Stimulated activated CD4-positive, alpha-beta T cell treated with anti-CD3 and anti-CD28 coated beads, TNF-alpha, amount 100 ng/mL, for 24 hours (primary cell): ENCODE results near the gene AHCYL1.

Experiments
- DNase-seq, 3 experiments: peaks; one replicate each; pipeline ENCODE4 v3.0.0-alpha.2; 2020; ENCODE audit warnings: low read depth in 3 of 3

Gene AHCYL1

DNA sequence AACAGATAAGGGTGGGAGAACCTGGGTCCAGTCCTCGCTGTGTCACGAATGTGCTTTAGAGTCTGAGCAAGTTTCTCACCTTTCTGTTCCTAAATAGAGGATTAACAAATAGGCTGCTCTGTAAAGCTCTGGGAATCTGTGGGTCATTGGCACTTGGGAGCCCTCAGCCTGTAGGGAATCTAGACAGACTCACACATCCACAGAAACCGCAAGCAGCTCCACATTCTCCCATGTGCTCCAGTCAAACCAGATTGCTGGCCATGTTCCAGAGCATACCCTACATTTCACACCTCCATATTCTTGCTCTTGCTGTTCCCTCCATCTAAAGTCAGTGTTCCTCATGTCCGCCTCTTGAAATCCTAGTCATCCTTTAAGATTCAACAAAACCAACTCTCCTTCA lies 7.8 kb upstream of the AHCYL1 start:
- no peak for DNase-seq

DNA sequence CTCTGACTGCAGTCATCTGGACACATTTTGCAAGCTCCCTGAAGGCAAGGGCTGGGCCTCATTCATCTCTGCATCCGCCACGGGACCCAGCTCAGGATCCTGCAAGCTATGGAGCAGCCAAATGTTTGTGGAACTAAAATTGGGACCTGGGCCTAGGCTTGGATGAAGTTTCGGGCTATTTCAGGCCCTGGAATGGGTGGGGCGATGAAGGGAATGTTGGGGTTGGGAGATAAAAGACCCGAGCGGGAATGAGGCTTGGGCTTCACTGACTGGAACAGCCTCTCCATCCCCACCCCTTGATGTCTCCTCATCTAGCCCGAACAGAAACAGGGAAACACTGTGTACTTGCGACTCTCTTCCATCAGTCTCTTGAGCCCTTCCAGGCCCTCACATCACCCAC lies 7.3 kb upstream of the AHCYL1 start:
- no peak for DNase-seq

DNA sequence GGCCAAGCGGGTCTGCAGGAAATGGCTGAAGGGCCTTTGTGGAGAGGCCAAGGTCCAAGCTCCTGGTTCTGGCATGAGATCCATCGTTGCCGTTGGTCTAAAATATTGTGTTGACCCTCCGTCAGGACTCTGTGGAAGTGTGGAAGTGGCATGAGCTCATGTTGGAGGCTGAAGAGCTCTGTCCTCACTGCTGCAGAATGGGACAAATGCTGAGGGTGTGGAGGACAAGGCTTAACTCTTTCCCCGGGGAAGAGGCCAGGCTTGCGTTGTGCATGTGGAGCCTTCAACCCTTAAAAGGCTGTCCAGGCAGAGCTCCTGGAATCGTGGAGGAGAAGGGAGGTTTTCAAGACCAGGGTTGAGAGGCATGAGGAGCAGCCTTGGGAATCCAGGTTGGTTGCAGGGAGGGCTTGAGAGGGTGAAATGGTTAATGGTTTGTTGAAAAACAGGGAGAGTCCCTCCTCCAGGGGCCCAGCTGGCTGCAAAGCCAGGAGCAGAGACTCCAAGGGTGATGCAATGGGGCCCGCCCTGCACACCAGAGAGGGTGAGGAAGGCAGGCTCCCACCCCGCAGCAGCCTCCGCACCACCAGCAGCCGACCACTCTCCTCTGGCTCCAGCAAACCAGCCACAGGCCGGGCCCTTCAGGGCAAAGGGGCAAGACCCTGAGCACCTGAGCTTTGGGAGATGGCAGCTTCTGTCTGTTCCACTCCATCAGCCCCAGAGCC lies 6.7 kb upstream of the AHCYL1 start:
- DNase-seq, result no peak

DNA sequence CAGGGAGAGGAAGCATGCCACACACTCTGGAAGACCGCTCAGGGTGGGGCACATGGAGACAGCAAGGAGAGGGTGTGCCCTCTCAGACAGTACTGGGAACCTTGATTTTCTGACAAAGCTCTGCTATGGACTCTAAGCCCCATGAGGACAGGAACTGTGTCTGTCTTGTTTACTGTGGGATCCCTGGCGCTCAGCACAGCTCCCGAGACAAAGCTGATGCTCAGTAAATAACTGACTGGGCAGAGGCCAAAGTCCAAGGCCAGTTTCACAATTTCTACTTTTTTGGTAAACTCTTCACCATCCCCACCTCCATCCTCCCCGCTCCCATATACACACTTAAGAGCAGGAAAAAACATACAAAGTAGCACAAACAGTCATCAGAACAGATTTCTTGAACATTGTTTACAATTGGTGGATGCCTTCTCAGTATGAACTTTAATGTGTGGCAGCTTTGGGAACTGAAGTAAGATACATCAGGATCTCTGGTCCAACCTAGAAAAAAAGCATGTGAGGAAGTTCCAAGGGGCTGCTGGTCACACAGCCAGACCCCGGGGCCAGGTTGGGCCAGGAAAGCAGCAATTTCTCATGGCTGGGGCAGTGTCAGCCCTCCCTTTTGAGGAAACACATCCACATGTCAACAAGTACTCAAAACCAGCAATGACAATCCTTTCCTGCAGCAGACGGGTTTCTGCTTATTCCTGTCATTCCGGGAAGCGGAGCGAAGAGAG lies 5.6 kb upstream of the AHCYL1 start:
- DNase-seq, result no peak

DNA sequence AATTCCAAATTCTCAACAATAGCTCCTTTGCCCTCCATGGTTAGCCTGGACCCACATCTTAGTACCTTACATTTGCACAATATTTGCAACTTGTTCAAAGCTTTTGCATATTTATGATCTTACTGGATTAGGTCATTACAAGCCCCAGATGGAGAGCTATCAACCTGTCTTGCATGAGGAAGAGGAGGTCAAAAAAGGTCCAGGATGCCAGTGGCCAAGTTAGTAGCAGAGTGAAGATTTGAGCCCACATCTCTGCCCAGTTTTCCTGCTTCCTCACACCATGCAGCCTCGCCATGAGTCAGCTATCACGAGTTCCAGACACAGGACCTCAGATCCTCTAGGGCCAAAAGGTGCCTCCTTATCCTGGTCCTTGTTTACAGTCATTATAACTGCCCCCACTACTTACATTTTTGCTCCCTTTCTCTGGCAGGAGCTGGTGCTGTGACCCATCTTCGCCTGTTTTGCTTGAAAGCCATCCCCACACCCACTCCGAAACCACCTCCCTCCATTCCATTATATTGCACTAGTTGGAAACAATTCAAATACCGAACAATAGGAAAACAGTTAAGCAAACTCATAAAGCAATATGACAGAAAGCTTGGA lies 5.0 kb upstream of the AHCYL1 start:
- no peak for DNase-seq

DNA sequence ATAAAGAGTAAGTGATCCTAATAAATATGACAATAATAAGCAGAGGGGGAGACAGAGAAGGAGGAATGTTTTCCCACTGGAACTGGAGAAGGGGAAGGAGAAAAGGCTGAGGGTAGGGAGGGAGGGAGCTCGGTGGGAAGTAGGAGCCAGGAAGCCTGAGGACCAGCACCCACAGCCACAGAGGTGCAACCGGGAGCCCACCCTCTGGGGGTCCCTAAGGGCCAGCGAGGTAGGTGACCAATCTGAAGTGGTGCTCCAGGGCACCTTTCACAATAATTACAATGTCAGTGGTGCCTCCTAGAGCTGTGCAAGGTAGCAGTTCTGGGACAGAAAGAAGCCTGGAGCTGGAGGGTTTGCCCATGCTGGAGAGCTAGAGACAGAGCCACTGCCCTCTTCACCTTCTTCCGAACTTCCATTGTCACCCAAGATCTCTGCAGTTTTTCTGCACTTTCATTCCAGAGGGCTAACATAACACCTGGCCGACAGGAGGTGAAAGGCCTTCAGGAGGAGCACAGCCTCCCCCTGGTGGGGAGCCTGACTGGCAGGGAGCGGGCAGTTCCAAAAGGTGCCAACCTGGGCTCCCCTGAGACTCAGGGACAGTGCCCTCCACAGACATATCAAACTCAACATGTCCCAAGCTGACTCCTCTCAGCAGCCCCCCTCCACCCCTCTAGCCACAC lies 4.1 kb upstream of the AHCYL1 start:
- DNase-seq, result no peak

DNA sequence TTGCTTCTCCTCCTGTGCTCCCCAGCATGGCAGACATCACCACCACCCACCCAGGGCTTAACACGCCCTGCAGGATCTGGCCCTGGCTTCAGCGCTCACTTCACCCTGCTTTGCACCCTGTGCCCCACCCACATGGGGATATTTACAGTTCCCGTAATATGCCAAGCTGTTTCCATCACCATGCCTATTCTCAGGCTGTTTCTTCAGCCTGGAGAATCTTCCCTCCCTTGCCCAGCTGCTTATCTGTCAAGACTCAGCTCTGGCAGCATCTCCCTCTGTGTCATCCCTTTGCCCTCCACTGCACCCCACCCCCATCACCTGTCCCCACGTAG lies 3.6 kb upstream of the AHCYL1 start:
- DNase-seq, result no peak

DNA sequence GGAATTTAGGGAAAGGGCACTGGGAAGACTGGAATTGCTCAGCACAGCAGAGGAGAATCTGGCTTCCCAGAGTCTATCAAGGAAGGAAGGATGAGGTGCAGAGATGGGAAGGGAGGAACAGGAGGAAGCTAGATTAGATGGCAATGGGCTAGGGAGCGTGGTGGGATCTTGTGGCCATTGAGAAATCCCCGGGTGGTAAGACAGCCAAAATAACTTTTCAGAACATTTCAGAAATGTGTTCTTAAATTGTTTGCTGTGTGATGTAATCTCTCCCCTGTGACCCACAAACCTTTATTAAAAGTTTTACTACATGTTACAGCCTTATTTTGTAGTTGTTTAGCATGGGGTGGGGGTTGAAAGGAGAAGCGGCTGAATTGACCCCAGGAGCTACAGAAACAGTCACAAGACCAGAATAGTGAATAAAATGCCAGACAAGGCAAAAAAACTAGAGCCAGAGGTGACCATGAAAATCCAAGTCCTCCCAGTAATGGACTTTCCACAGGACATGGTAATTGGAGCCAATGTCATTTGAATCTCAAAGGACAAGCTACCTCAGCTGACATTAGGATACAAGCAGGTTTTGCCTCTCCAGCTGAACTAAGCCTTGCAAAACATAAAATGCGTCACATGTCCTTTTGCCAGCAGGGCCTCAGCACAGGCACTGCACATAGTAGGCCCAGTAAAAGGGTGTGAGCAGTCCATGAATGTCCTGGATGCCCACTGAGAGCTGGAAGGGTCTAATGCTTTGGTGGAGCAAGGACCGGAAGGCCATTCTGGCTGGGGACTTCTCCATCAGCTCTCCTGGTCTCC lies 980 bp upstream of the AHCYL1 start:
- DNase-seq, result no peak

DNA sequence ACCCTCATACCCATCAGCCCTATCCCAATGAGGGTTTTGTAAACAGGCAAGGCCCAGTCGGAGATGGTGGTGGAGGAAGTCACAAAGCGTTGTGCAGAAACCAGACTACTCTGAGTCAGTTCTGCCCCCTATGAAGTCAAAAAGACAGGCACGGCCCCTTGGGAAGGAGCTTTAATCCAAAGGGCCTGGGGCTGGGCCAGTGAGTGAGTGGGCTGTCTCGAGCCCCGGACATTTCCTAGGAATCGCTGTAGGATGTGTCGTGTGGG lies 442 bp upstream of the AHCYL1 start:
- no peak for DNase-seq

DNA sequence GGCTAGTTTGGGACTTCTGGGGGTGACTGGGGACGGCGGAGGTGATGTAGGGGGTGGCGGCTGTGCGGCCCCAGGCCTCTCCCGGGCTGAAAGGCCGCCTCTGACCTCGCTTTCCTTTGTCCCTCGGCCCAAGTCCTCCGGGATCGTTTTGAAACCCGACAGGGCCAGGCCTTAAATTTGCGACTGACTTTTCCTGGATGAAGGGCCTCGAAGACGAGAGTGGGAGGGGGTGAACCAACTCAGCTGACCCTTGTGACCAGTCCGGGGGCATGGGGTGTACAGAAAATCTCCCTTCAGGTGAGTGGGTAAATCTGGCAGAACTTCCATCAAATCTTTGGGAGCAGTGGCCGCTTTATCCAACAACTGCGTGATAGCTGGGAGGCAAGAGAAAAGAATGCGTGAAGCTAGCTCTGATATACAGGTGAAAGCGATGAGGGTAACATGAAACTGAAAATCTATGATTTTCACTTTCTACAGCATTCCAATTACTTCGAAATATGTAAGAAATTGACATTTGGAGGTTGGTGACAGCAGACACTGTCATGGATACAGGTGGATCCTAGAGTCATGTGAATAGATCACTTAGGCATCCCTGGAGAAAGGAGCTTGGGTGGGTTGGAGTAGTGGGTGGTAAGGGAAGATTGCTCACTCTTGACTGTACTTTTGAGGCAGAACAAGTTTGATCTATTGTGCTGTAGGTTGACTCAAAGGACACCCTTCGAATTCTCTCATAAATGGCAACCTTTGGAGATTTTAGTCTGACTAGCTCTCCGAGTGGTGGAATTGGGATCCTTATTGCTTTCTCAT lies 885 bp downstream of the AHCYL1 start:
- no peak for DNase-seq

DNA sequence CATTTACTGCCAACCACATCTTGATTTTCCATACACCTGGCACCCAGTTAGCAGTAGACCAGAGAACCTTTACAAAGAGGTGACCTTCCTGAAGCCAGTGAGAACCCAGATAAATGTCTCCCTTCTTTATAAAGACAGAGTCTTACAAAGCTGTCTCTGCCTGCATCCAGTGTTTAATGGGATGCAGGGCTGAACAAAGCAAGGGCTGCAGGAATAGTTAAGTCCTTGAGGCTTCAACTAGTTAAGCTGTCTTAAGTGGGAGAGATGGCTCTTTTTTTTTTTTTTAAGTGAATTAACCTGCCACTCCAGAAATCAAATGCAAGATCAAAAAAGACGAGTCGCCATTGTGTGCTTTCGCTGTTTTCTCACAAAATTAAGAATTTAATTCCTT lies 1.5 kb downstream of the AHCYL1 start:
- DNase-seq, result no peak

DNA sequence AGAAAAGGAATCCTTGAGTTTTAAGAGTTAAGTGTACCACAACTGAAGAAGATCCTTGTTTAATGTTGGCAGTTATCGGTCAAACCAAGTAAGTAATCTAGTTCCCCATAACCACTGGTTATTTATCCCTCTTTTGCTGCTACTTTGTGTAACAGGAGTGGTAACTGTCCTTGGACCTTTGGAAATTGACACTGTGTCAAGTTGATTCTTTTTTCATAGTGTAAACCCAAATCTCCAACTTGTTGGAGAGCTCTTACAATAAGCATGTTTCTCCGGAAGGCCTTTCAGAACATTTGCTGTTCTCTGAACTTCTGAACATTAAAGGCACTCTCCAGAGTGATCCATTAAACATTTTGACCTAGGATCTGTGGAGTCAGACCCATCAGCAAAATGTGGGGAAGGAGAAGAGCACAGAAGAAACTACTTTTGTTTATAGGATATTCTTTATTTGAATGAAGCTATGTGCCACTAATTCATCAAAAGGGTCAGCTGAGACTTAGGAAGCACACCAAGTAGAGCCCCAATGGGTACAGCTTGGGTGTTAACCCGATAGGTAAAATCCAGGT lies 3.9 kb downstream of the AHCYL1 start:
- no peak for DNase-seq

DNA sequence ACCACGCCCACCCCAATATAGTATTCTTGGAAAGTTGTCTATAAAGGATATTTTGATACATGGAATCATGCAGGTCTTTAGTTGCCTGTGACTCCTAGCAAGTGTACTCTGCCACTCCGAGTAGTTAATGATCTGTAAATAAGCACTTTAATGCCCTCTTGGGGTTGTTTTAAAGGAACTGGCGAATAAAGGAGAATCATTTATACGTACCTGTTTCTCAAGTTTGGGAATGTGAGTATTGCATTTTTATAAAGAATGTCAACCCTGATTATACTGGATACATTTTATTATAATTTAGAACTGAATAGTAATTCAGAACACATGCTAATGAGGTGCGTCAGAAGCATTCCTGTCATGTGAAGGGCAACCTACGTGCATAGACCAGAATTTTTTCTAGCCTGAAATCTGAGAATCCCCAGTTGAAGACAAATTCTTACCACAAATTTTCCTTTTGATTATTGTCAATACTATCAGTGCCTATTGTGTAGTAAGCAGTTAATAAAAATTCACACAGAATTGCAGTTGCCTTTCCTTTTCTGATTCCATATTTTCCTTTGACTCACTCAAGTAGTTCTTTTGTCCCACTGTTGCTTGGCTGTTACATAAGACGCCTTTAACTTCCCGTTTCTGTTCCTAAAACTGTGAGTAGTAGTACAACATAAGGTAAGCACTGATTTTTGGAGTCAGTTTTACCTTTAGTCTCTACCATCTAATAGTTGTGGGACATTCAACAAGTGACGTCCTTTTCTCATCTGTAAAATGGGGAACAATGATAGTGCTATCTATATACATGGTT lies 5.1 kb downstream of the AHCYL1 start:
- DNase-seq, result no peak

DNA sequence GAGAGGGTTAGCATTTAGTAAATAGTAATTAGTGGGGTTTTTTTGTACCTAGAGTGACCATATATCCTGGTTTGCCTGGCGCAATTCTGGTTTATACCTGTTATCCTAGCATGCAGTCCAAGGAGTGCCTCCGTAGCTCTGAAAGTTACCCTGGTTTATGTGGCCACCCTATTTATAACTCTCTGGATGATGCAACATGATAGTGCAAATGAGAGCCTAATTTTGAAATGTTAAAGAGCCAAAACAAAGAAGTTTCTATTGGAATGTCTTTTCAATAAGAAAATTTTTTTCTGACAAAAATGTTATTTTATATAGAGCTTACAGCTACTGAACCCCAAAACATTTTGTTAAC lies 5.7 kb downstream of the AHCYL1 start:
- DNase-seq, result no peak

DNA sequence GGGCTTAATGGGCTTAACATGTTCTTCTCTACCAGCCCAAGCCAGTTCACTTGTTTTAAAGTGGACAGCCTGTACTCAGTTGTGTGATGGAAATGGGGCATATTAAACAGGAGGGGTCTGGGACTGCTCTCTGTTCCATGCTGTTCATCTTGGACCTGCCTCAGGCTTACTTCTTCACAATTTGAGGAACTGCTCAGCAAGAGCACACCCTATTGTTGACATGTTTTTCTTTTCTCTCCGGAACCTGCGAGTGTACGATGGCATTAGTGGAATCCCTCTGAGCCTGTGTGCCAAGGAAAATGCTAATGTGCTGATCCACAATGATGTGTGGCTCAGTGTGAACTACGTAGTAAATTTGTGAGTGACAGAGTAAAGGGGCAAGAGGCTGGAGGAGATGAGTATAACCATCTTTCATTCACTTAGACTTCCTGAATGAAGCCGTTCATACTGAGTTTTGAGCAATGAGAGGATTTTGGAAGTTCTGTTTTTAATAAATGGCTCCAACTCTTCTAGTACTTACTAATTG lies 6.9 kb downstream of the AHCYL1 start:
- no peak for DNase-seq

DNA sequence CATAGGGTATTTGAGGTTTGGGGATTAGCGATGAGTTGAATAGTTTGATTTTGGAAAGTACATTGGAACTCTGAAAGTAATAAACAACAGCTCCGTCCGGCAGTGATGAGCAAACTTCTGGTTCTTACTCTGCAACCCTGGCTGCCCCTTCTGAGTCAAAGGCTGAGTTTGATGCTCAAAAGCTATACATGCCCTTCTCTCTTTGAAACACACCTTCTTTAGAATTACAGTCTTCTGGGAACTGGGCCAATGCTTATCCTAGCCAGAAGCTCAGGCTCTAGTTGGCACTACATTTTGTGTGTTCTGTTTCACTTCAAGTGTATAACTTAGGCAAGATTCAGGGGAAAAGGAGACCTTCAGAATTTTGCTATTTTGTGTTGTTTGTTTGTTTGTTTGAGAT lies 9.3 kb downstream of the AHCYL1 start:
- DNase-seq, result no peak

DNA sequence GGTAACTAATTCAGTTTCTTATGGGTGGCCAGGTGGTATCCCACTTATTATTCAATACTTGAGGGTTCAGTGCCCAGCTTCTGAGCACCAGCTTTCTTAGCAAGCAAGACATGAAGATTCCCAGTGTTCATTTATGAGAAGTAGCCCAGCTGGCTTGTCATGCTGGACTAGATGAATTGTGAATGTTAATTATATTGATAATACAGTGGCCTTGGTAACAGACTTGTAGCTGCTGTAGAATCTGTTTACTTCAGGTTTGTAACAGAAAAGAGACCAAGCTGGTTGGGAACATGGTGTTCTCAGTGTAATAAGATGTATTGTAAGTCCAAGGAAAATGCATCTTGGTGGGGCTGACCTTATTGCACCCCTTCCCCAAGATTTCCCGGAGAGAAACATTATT lies 10.1 kb downstream of the AHCYL1 start:
- no peak for DNase-seq

DNA sequence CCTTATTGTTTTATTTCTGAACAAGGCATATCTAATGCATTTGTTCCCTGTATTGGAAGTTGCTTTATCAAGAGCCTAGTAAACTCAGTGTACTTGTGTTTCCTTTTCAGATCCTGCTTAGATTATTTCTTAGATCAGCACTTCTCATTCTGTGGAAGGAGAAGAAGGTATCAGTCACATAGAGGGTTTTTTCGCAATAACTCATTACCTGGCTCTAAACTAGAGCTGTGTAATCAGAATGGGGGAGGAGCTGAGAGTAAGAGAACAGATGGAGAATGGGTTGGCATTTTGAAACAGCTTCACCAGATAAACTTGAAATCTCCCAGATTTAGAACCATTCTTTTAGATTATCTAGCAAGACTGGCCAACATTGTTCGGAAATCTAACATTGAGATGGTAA lies 11.0 kb downstream of the AHCYL1 start:
- DNase-seq, result no peak

DNA sequence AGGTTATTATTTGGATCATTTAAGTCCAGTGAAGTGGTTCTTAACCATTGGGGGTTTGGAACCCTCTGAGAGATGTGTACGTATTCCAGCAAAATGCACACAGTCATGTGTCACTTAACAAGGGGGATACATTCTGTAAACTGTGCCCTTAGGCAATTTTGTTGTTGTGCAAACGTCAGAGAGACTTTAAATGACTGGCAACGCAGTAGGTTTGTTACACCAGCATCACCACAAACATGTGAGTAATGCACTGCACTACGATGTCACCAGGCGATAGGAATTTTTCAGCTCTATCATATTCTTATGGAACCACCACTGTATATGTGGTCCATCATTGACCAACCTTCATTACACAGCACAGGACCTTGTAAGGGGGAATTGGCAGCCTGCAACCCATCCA lies 11.9 kb downstream of the AHCYL1 start:
- DNase-seq, result no peak

DNA sequence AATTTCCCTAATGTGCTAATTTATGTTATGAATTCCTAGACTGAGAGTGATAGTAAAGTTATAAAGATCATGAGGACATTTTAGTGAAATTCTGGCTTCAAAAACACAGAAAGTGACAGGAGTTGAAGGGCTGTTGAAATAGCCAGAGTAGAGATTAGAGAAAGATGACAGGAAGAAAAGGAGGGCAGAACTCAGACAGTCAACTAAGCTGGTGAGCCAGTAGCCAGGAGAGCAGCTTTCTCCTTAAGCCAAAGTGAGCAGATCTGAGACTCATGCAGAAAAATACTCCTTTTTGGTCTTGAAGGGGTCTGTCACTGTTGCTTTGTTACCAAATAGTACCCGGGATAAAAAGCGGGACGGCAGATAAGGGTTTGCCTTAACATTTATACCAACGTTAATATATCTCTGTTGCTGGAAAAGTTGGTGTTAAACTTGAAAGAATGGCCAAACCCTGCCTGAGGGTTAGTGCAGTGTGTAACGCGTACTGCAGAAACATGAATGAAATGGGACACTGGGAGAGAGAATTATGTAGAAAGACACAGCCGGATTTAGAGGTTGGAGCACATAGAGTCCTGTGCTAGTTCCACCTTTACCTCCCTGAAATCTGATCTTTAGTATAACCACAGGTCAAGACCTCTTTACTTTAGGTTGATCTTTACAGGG lies 12.8 kb downstream of the AHCYL1 start:
- DNase-seq, result no peak
